ENCODE data around the gene ERICH6B.

DNA sequence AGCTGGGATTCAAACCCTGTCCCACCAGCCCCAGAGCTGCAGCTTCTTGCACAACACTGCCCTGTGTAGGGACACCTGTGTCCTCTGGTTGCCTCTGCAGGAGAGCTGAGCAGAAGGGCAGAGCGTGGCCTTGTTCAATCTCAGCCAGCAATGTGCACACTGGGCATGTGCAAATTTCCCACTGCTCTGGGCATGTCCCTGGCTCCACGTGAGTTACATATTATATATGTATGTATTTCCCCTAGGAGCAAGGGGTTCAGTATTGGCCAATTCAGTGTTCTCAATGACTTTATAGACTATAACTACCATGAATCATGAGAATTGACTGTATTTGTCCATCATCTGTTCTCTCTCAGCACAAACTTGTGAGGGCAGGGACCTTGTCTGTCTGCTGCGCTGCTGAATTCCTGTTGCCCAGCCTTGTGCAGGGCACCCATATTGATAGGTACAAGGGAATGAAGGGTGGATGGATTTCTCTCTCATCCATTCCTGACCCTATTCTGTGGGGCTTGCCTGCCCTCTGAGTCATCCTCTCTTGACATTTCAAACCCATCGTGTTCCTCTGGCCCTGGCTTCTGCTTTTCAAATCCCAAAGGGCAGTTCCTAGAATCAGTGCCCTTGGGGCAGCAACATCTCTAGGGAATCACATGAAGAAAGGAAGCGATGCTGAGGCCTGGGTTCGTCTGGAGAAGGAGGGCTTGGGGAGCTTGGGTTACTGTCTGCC is 69.7 kb downstream of the ERICH6B start:
- TF ChIP-seq, protein P1, sequence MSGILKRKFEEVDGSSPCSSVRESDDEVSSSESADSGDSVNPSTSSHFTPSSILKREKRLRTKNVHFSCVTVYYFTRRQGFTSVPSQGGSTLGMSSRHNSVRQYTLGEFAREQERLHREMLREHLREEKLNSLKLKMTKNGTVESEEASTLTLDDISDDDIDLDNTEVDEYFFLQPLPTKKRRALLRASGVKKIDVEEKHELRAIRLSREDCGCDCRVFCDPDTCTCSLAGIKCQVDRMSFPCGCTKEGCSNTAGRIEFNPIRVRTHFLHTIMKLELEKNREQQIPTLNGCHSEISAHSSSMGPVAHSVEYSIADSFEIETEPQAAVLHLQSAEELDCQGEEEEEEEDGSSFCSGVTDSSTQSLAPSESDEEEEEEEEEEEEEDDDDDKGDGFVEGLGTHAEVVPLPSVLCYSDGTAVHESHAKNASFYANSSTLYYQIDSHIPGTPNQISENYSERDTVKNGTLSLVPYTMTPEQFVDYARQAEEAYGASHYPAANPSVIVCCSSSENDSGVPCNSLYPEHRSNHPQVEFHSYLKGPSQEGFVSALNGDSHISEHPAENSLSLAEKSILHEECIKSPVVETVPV (CRISPR knock-in tag; IDR thresholded peaks at IDR 0.05) = no peak
- no peak for TF ChIP-seq BACH2 (CRISPR knock-in tag; IDR thresholded peaks at IDR 0.05; ENCODE audit: borderline replicate concordance)
- no peak for TF ChIP-seq ZNF565 (CRISPR knock-in tag; conservative IDR thresholded peaks at IDR 0.05; ENCODE audit: low read depth)
- TF ChIP-seq ZFP3 (CRISPR knock-in tag; IDR thresholded peaks at IDR 0.05) = no peak

Measured in SK-N-SH treated with all-trans-retinoic acid at 6 μM for 48 hours (cell line).